ENCODE data around the gene SEMA3C.

Gene SEMA3C

DNA sequence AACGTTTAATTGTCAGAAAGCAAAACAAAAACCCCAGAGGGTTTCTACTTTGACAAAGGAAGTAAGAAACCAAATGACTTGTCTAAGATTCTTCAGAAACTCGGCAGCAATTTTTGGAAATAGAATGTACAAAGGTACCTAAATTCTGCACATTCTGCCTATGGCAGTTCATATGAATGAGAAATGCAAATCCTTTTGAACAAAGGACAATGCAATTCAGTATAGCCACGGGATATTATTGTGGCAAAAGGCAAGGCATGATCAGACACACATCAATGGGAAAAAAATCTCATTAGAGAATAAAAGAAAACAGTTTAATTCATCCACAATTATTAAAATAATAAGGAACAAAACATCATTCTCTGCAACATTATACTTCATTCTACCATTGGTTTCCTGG, 93.4 kb downstream of the SEMA3C start:
- no peak overlapping the region for H3K9ac ChIP-seq (ENCODE audit: low read length)
- no peaks in the 10 kb centered on the region for H3K36me3 ChIP-seq (ENCODE audit: control insufficient read depth, insufficient read depth, low read length)
- H3K9me3 ChIP-seq (ENCODE audit: control insufficient read depth, low read length), result no peaks in the 10 kb centered on the region
- H3K27me3 ChIP-seq (ENCODE audit: control insufficient read depth, insufficient read depth, low read length), result no peaks in the 10 kb centered on the region
- H3K4me1 ChIP-seq (ENCODE audit: control insufficient read depth, insufficient read depth, low read length), result no peaks in the 10 kb centered on the region
- H3K4me3 ChIP-seq (ENCODE audit: low read length), result no peak overlapping the region

DNA sequence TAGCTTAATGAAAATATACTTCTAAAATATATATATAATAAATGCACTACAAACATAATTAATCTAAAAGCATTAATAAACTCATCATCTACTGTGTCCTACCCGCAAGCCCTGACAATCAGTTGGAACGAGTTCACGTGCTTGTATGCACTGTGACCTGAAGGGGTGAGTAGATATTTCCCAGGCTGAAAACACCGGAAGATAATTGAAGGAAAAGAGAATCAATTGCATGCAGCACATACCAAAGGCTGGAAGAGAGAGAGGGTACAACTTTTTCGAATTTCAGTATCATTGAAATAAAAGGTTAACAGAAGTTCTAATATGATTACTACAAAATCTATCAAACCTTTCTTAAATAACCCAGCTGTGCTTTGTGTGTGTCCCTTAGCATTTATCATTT, 94.6 kb downstream of the SEMA3C start:
- Histone ChIP-seq H3K4me1 (ENCODE audit: control insufficient read depth, insufficient read depth, low read length) (no peaks in the 10 kb centered on the region), H3K9ac (ENCODE audit: low read length) (no peak overlapping the region), H3K36me3 (ENCODE audit: control insufficient read depth, insufficient read depth, low read length) (no peaks in the 10 kb centered on the region), H3K4me3 (ENCODE audit: low read length) (no peak overlapping the region), H3K9me3 (ENCODE audit: control insufficient read depth, low read length) (no peaks in the 10 kb centered on the region), H3K27me3 (ENCODE audit: control insufficient read depth, insufficient read depth, low read length) (no peaks in the 10 kb centered on the region)

DNA sequence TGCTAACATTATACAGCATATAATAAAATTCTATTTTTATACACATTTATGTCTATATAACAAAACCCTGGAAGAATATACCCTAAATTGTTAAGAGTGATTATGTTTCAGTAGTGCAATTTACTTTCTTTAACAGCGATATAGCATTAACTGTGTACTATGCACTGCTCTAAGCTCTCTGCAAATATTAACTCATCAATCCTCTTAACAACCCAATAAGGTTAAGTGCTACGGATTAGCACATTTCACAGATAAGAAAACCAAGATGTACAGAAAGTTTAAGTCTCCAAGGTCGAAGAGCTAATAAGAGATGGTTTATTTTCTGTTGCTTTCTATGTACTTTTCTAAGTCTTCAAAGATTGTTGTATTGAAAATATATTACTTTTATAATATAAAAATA, 95.8 kb downstream of the SEMA3C start:
- Histone ChIP-seq H3K9me3 (ENCODE audit: control insufficient read depth, low read length) (no peaks in the 10 kb centered on the region), H3K4me3 (ENCODE audit: low read length) (no peak overlapping the region), H3K9ac (ENCODE audit: low read length) (no peak overlapping the region), H3K27me3 (ENCODE audit: control insufficient read depth, insufficient read depth, low read length) (no peaks in the 10 kb centered on the region), H3K4me1 (ENCODE audit: control insufficient read depth, insufficient read depth, low read length) (no peaks in the 10 kb centered on the region), H3K36me3 (ENCODE audit: control insufficient read depth, insufficient read depth, low read length) (no peaks in the 10 kb centered on the region)

DNA sequence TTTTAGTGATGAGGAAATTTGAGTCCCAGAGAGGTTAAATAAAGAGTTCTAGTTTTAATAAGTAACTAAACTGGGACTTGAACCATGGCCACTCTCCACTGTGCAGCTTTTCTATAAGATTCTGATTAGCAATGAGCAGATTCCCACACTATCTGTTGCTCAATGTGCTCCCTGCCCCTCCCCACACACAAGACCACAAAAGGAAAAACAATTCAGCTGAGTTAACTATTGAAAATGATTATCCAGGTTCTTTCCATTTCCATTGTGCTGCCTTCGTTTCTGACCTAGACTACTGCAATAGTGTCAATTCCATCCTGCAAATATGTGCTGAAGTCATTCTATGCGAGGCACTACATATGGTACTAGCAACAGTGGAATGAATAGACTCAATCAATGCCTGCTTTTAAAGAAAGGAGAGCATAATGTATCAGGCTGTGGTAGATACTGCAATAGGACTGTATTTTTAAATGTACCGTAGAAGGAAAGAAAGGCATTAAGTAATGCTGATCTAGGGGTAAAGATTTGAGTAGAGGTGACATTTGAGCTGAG, 97.0 kb downstream of the SEMA3C start:
- H3K9ac ChIP-seq (ENCODE audit: low read length), result no peak overlapping the region
- no peaks in the 10 kb centered on the region for H3K9me3 ChIP-seq (ENCODE audit: control insufficient read depth, low read length)
- H3K4me3 ChIP-seq (ENCODE audit: low read length), result no peak overlapping the region
- no peaks in the 10 kb centered on the region for H3K4me1 ChIP-seq (ENCODE audit: control insufficient read depth, insufficient read depth, low read length)
- H3K36me3 ChIP-seq (ENCODE audit: control insufficient read depth, insufficient read depth, low read length), result no peaks in the 10 kb centered on the region
- no peaks in the 10 kb centered on the region for H3K27me3 ChIP-seq (ENCODE audit: control insufficient read depth, insufficient read depth, low read length)

DNA sequence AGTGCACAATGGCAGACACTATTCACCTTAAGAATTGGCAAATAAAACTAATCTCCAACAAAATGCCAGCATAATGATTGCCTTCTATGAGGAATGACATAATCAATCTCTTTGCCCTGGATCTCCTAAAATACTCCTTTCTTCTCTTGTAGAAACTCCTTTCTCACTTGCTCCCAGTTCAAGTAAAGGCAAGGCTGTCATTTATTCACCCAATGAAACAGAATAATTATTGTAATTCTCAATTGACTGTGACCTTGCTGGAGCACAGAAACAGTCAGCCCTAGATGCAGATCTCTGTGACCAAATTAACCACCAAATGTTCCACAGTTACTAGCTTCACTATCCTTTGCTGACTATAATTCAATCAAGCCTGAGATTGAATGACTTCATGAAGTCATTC, 99.3 kb downstream of the SEMA3C start:
- Histone ChIP-seq H3K4me1 (ENCODE audit: control insufficient read depth, insufficient read depth, low read length) (no peaks in the 10 kb centered on the region), H3K27me3 (ENCODE audit: control insufficient read depth, insufficient read depth, low read length) (no peaks in the 10 kb centered on the region), H3K9ac (ENCODE audit: low read length) (no peak overlapping the region), H3K4me3 (ENCODE audit: low read length) (no peak overlapping the region), H3K36me3 (ENCODE audit: control insufficient read depth, insufficient read depth, low read length) (no peaks in the 10 kb centered on the region), H3K9me3 (ENCODE audit: control insufficient read depth, low read length) (no peaks in the 10 kb centered on the region)

DNA sequence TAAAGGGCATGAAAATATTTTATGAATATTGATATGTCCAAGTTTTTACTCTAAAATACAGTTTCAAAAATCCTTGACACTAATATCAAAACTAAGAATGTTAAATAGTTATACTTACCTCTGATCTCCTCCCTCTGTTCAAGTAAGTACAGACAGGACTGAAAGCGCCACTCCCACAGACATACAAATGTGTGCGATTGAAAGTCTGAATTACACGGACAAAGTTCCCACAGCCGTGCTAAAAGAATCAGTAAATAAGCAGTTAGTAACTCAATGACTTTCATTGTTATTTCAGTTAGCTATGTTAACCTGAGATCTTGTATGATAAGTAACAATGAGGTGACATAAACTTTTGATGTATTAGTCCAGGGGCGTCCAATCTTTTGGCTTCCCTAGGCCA, 100.7 kb downstream of the SEMA3C start:
- Histone ChIP-seq H3K9me3 (ENCODE audit: control insufficient read depth, low read length) (no peaks in the 10 kb centered on the region), H3K9ac (ENCODE audit: low read length) (no peak overlapping the region), H3K4me1 (ENCODE audit: control insufficient read depth, insufficient read depth, low read length) (no peaks in the 10 kb centered on the region), H3K4me3 (ENCODE audit: low read length) (no peak overlapping the region), H3K27me3 (ENCODE audit: control insufficient read depth, insufficient read depth, low read length) (no peaks in the 10 kb centered on the region), H3K36me3 (ENCODE audit: control insufficient read depth, insufficient read depth, low read length) (no peaks in the 10 kb centered on the region)

DNA sequence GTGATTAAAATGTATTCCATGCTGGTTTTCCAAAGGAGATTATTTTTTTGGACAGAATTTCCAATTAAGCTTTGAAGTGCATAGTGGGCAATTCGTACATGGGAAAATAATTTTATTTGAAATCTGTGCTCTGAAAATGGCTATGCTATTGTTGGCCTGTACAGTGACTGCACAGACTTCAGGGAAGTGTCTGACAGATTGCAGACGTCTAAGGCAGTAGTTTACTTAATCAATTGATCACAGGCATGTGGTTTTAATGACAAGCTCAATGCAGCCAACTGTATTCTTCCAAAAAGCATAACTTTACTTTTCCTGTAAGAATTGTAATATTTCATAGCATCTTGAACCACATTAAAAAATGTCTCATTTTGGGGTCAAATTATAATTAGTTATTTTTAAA, 102.0 kb downstream of the SEMA3C start:
- Histone ChIP-seq H3K27me3 (ENCODE audit: control insufficient read depth, insufficient read depth, low read length) (no peaks in the 10 kb centered on the region), H3K4me3 (ENCODE audit: low read length) (no peak overlapping the region), H3K4me1 (ENCODE audit: control insufficient read depth, insufficient read depth, low read length) (no peaks in the 10 kb centered on the region), H3K9me3 (ENCODE audit: control insufficient read depth, low read length) (no peaks in the 10 kb centered on the region), H3K36me3 (ENCODE audit: control insufficient read depth, insufficient read depth, low read length) (no peaks in the 10 kb centered on the region), H3K9ac (ENCODE audit: low read length) (no peak overlapping the region)

DNA sequence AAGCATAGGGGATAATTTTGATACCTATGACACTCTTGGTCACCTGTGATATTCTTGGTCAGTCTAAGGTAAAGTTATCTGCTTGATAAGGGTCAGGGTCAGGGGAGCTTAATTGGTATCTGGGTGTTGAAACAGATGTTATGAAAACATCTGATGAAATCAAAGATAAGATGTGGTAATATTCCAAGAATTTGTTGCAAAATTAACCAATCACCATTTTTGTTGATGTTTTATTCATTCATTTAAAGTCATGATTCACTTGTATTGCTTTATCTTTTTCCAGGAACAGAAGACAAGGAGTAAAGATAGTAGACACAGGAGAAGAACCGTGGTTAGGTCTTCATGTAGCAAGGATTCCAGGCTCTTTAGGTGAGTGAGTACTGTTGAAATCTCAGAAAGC, 103.1 kb downstream of the SEMA3C start:
- no peaks in the 10 kb centered on the region for H3K9me3 ChIP-seq (ENCODE audit: control insufficient read depth, low read length)
- no peaks in the 10 kb centered on the region for H3K4me1 ChIP-seq (ENCODE audit: control insufficient read depth, insufficient read depth, low read length)
- H3K4me3 ChIP-seq (ENCODE audit: low read length), result no peak overlapping the region
- H3K9ac ChIP-seq (ENCODE audit: low read length), result no peak overlapping the region
- no peaks in the 10 kb centered on the region for H3K27me3 ChIP-seq (ENCODE audit: control insufficient read depth, insufficient read depth, low read length)
- no peaks in the 10 kb centered on the region for H3K36me3 ChIP-seq (ENCODE audit: control insufficient read depth, insufficient read depth, low read length)

DNA sequence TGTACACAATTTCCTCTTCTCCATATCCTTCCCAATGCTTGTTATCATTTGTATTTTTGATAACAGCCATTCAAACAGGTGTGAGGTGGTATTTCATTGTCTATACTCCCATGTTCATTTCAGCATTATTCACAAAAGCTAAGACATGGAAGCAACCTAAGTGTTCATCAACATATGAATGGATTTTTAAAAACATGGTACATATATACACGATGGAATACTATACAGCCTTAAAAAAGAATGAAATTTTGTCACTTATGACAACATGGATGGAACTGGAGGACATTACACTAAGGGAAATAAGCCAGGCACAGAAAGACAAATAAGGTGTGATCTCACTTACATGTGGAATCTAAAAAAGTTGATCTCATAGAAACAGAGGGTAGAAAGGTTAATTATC, 109.3 kb downstream of the SEMA3C start:
- H3K9me3 ChIP-seq (ENCODE audit: control insufficient read depth, low read length), result no peaks in the 10 kb centered on the region
- H3K4me3 ChIP-seq (ENCODE audit: low read length), result no peak overlapping the region
- no peaks in the 10 kb centered on the region for H3K4me1 ChIP-seq (ENCODE audit: control insufficient read depth, insufficient read depth, low read length)
- no peaks in the 10 kb centered on the region for H3K27me3 ChIP-seq (ENCODE audit: control insufficient read depth, insufficient read depth, low read length)
- no peak overlapping the region for H3K9ac ChIP-seq (ENCODE audit: low read length)
- H3K36me3 ChIP-seq (ENCODE audit: control insufficient read depth, insufficient read depth, low read length), result no peaks in the 10 kb centered on the region

DNA sequence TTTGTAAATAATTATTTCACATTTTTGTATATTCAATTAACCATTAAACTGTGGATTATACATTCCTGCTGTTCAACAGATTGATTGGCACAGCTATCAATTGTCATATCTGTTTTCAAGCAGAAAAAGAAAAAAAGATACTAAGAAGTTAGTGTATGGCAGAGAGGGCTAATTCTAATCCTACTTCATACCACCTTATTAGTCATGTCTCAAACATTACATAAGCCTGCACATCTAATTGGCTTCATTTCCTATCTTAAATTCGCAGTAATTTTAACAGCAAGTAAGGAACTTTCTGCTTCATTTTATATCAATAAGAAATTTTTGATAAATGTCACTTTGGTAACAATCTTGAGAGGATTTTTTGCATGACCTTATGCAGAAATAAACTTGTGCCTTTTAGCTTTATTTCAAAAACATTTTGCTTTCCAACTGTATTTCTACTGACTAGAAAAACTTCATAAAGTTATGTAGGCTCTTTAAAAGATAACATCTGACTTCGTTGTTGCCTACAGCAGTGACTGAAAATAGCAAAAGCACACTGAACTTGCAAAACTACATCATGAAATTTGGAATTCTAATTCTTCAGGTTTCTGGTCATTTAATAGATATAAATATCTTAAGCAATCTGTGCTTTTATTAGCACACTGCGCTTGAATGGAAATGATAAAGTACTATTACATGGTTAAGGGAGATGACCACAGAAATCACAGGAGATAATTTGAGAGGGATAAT, 111.5 kb downstream of the SEMA3C start:
- Histone ChIP-seq H3K4me1 (ENCODE audit: control insufficient read depth, insufficient read depth, low read length) (no peaks in the 10 kb centered on the region), H3K36me3 (ENCODE audit: control insufficient read depth, insufficient read depth, low read length) (no peaks in the 10 kb centered on the region), H3K27me3 (ENCODE audit: control insufficient read depth, insufficient read depth, low read length) (no peaks in the 10 kb centered on the region), H3K9ac (ENCODE audit: low read length) (no peak overlapping the region), H3K9me3 (ENCODE audit: control insufficient read depth, low read length) (no peaks in the 10 kb centered on the region), H3K4me3 (ENCODE audit: low read length) (no peak overlapping the region)

DNA sequence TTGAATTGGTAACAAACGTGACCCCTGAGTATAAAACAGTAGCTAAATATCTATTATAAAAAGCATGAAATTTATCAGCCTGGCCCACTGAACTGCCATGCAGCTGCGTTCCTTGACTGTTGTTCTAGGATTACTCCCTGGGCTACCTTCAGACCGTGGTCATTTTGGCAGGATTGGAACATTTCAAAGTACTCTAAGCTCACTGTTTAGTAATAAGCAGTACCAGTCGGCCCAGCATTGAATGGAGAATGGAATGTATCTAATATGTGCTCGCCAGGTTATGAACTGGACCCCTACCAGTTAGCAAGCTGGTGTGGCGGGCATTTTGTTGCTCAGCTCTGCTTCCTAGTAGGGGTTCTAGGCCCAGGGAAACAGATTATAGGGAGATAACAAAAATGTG, 112.2 kb downstream of the SEMA3C start:
- Histone ChIP-seq H3K4me3 (ENCODE audit: low read length) (no peak overlapping the region), H3K36me3 (ENCODE audit: control insufficient read depth, insufficient read depth, low read length) (no peaks in the 10 kb centered on the region), H3K9me3 (ENCODE audit: control insufficient read depth, low read length) (no peaks in the 10 kb centered on the region), H3K9ac (ENCODE audit: low read length) (no peak overlapping the region), H3K4me1 (ENCODE audit: control insufficient read depth, insufficient read depth, low read length) (no peaks in the 10 kb centered on the region), H3K27me3 (ENCODE audit: control insufficient read depth, insufficient read depth, low read length) (no peaks in the 10 kb centered on the region)

DNA sequence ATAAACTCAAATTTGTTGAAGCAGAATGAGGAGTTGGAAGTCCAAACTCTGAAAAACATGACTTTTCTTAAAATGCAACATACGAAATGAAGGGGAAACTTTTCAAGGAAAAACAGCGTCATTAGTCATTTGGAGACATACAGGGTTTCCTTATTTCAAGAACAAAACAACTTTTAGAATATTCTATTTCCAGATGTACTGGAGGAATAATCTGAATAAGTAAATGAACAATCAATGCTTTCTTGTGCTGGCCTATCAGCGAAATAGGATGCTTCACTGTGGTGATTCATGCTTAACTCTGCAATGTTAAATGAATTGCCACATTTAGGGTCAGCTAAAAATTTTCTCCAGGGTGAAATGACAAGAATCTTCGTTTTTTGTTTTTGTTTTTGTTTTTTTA, 114.3 kb downstream of the SEMA3C start:
- H3K9ac ChIP-seq (ENCODE audit: low read length), result no peak overlapping the region
- H3K9me3 ChIP-seq (ENCODE audit: control insufficient read depth, low read length), result no peaks in the 10 kb centered on the region
- H3K4me1 ChIP-seq (ENCODE audit: control insufficient read depth, insufficient read depth, low read length), result no peaks in the 10 kb centered on the region
- no peaks in the 10 kb centered on the region for H3K36me3 ChIP-seq (ENCODE audit: control insufficient read depth, insufficient read depth, low read length)
- H3K4me3 ChIP-seq (ENCODE audit: low read length), result no peak overlapping the region
- no peaks in the 10 kb centered on the region for H3K27me3 ChIP-seq (ENCODE audit: control insufficient read depth, insufficient read depth, low read length)

DNA sequence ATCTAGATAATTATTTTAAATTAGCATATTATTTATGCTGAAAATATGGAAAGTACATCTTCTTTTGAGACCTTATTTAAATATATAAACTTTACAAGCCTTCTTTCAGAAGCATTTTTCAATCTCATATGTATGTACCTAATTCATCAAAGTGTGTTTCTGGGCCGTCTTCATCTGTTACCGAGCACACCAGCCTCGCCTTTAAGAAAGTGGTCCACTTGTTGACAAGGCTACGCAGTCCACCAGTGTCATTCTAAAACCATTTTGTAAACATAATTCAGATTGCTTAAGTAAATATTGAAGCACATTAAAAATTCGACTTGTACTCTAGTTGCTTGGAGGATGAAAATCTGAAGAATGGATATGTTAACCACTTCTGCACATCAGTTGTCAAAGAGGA, 116.3 kb downstream of the SEMA3C start:
- no peaks in the 10 kb centered on the region for H3K27me3 ChIP-seq (ENCODE audit: control insufficient read depth, insufficient read depth, low read length)
- H3K4me1 ChIP-seq (ENCODE audit: control insufficient read depth, insufficient read depth, low read length), result no peaks in the 10 kb centered on the region
- H3K9me3 ChIP-seq (ENCODE audit: control insufficient read depth, low read length), result no peaks in the 10 kb centered on the region
- no peaks in the 10 kb centered on the region for H3K36me3 ChIP-seq (ENCODE audit: control insufficient read depth, insufficient read depth, low read length)
- H3K4me3 ChIP-seq (ENCODE audit: low read length), result no peak overlapping the region
- no peak overlapping the region for H3K9ac ChIP-seq (ENCODE audit: low read length)

All from mucosa of stomach (tissue), 1 donor.